Hepatocyte (in vitro differentiated cells): ENCODE data around the gene CYP4F12.

ENCODE experiments used
- CTCF ChIP-seq: fragments of 200-600 bp; sonication (generic); IDR thresholded peaks from 2 replicates; pipeline ENCODE4 v1.5.1; 2016; ENCODE audit warnings: antibody characterized with exemption, mild to moderate bottlenecking; ENCODE audit not compliant: poor library complexity
- EZH2 ChIP-seq: fragments of 200-600 bp; sonication (generic); IDR thresholded peaks from 2 replicates; pipeline ENCODE4 v1.6.1; 2016; ENCODE audit warnings: antibody characterized with exemption, mild to moderate bottlenecking, borderline replicate concordance

- TF ChIP-seq CTCF (no peak), EZH2 (no peak)
Measured at GRCh38 chr19:15666186-15666585, 6.7 kb upstream of the CYP4F12 start.
